GM23338 (cell line): ENCODE results near the gene TCF7L2.

ENCODE experiments used
- CREB1 ChIP-seq: fragments of 250-450 bp; sonication (Bioruptor Pico); IDR thresholded peaks from 2 replicates; pipeline ENCODE4 v1.5.0; 2020; ENCODE audit warnings: low read depth, mild to moderate bottlenecking, moderate library complexity
- CTCF ChIP-seq, 2 experiments: fragments of 200-600 bp in 1 of 2; sonication (generic) in 1 of 2; conservative IDR thresholded peaks; 2 replicates each; pipeline versions ENCODE4 v1.5.1 to v1.6.1; 2016 to 2017; ENCODE audit warnings: antibody characterized with exemption in 2 of 2, low read depth in 2 of 2, mild to moderate bottlenecking in 2 of 2, moderate library complexity in 1 of 2
- ETS1 ChIP-seq: IDR thresholded peaks from 2 replicates; pipeline ENCODE4 v1.6.1; 2016; ENCODE audit warnings: antibody characterized with exemption
- EZH2 ChIP-seq: fragments of 200-600 bp; sonication (generic); IDR thresholded peaks from one replicate; pipeline ENCODE4 v1.8.0; 2017; ENCODE audit warnings: antibody characterized with exemption, mild to moderate bottlenecking, low read depth; ENCODE audit not compliant: unreplicated experiment
- EZH2phosphoT487 ChIP-seq: fragments of 200-600 bp; sonication (generic); IDR thresholded peaks from one replicate; pipeline ENCODE4 v1.8.1; 2018; ENCODE audit warnings: antibody characterized with exemption; ENCODE audit not compliant: unreplicated experiment
- JUNB ChIP-seq: IDR thresholded peaks from one replicate; pipeline ENCODE4 v1.6.1; 2016; ENCODE audit warnings: antibody characterized with exemption; ENCODE audit not compliant: unreplicated experiment
- NANOG ChIP-seq: IDR thresholded peaks from 2 replicates; pipeline ENCODE4 v1.6.1; 2016; ENCODE audit warnings: antibody characterized with exemption, borderline replicate concordance
- POLR2AphosphoS5 ChIP-seq: IDR thresholded peaks from 2 replicates; pipeline ENCODE4 v1.6.1; 2016; ENCODE audit warnings: antibody characterized with exemption, low read depth
- REST ChIP-seq: IDR thresholded peaks from one replicate; pipeline ENCODE4 v1.6.1; 2018; ENCODE audit warnings: antibody characterized with exemption; ENCODE audit not compliant: unreplicated experiment
- ZNF114 ChIP-seq: fragments of 250-450 bp; sonication (Bioruptor Pico); IDR thresholded peaks from 2 replicates; pipeline ENCODE4 v1.5.0; 2020; ENCODE audit warnings: mild to moderate bottlenecking, moderate library complexity
- ZNF331 ChIP-seq: fragments of 250-450 bp; sonication (Bioruptor Pico); IDR thresholded peaks from 2 replicates; pipeline ENCODE4 v1.5.0; 2020; ENCODE audit warnings: low read depth, mild to moderate bottlenecking, moderate library complexity

- TF ChIP-seq CTCF (conservative IDR thresholded peaks at IDR 0.05; ENCODE audit: low read depth in 2 of 2) (no peak), POLR2AphosphoS5 (no peak), EZH2 (no peak), ZNF114 (CRISPR knock-in tag) (no peak), REST (no peak), ETS1 (no peak), CREB1 (CRISPR knock-in tag) (no peak), ZNF331 (CRISPR knock-in tag) (no peak), EZH2phosphoT487 (no peak), JUNB (no peak), NANOG (no peak)
These were observed 15.9 kb upstream of the TCF7L2 start for GRCh38 chr10:112934193-112934592.
